GM12891 (cell line): ENCODE data around the gene PAPSS2.

Experiments used
- POLR2A ChIP-seq: IDR thresholded peaks from 2 replicates; pipeline ENCODE4 v1.6.1; 2011; ENCODE audit warnings: low read depth, low read length, control low read depth
- POLR2AphosphoS5 ChIP-seq: IDR thresholded peaks from 2 replicates; pipeline ENCODE4 v1.6.1; 2011; ENCODE audit warnings: low read depth, low read length, control low read depth
- SPI1 ChIP-seq: IDR thresholded peaks from 2 replicates; pipeline ENCODE4 v1.6.1; 2011; ENCODE audit warnings: low read depth, low read length, control low read depth
- TAF1 ChIP-seq: IDR thresholded peaks from 2 replicates; pipeline ENCODE4 v1.6.1; 2011; ENCODE audit warnings: low read depth, low read length, control low read depth

- TF ChIP-seq POLR2AphosphoS5 (no peak), SPI1 (no peak), POLR2A (no peak), TAF1 (no peak)
Measured at GRCh38 chr10:87763086-87763861, 103.6 kb downstream of the PAPSS2 start.
